WTC11 (cell line): Measurements from ENCODE around the gene DDOST.

Experiments used
- ARID4B ChIP-seq: sonication (generic); formaldehyde crosslinking; IDR thresholded peaks from 2 replicates; pipeline ENCODE4 v1.8.0; 2023; ENCODE audit warnings: missing genetic modification reagents, mild to moderate bottlenecking, borderline replicate concordance
- ATF3 ChIP-seq: sonication (generic); formaldehyde crosslinking; conservative IDR thresholded peaks from 2 replicates; pipeline ENCODE4 v1.8.1; 2022; ENCODE audit warnings: mild to moderate bottlenecking, missing genetic modification reagents
- ESRRA ChIP-seq: sonication (generic); formaldehyde crosslinking; IDR thresholded peaks from 2 replicates; pipeline ENCODE4 v1.8.1; 2022; ENCODE audit warnings: mild to moderate bottlenecking, missing genetic modification reagents, borderline replicate concordance
- JAZF1 ChIP-seq: fragments of 250-450 bp; sonication (Bioruptor Pico); IDR thresholded peaks from 2 replicates; pipeline ENCODE4 v1.9.0; 2021; ENCODE audit warnings: moderate library complexity, mild to moderate bottlenecking, inconsistent platforms
- TF ChIP-seq, protein P1 (sequence below): fragments of 200-600 bp; IDR thresholded peaks from 2 replicates; pipeline ENCODE4 v1.8.0; 2022; ENCODE audit warnings: antibody characterized with exemption

- TF ChIP-seq ARID4B (CRISPR knock-in tag) (no peak), ESRRA (no peak), ATF3 (CRISPR knock-in tag) (no peak), JAZF1 (CRISPR knock-in tag) (no peak)
- TF ChIP-seq, protein P1, sequence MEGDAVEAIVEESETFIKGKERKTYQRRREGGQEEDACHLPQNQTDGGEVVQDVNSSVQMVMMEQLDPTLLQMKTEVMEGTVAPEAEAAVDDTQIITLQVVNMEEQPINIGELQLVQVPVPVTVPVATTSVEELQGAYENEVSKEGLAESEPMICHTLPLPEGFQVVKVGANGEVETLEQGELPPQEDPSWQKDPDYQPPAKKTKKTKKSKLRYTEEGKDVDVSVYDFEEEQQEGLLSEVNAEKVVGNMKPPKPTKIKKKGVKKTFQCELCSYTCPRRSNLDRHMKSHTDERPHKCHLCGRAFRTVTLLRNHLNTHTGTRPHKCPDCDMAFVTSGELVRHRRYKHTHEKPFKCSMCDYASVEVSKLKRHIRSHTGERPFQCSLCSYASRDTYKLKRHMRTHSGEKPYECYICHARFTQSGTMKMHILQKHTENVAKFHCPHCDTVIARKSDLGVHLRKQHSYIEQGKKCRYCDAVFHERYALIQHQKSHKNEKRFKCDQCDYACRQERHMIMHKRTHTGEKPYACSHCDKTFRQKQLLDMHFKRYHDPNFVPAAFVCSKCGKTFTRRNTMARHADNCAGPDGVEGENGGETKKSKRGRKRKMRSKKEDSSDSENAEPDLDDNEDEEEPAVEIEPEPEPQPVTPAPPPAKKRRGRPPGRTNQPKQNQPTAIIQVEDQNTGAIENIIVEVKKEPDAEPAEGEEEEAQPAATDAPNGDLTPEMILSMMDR: no peak
These were observed 17.4 kb upstream of the DDOST start for GRCh38 chr1:20678599-20678998.
